HPDE6-E6E7 (cell line): Measurements from ENCODE around the gene SYT7.
A peak's percentile ranks its signal among the peaks of the same experiment; 100 is the strongest.

Experiments
- DNase-seq: peaks from one replicate; pipeline ENCODE4 v3.0.0; 2011; ENCODE audit warnings: missing footprints; ENCODE audit errors: extremely low spot score

The SYT7 gene

GRCh38 chr11:61580271-61580888, 496 bp downstream of the SYT7 start:
- DNase-seq, result no peak

- DNase-seq, result no peak
Measured at GRCh38 chr11:61579676-61580270, 1.1 kb downstream of the SYT7 start.

GRCh38 chr11:61578819-61579675, 1.8 kb downstream of the SYT7 start:
- DNase-seq, result no peak

GRCh38 chr11:61577383-61578118, 3.3 kb downstream of the SYT7 start:
- DNase-seq, result no peak

- DNase-seq, result no peak
Measured at GRCh38 chr11:61575886-61576861, 4.7 kb downstream of the SYT7 start.

GRCh38 chr11:61574611-61575010, 6.3 kb downstream of the SYT7 start:
- no peak for DNase-seq

GRCh38 chr11:61572913-61573312, 8.0 kb downstream of the SYT7 start:
- no peak for DNase-seq

- no peak for DNase-seq
Measured at GRCh38 chr11:61571869-61572268, 9.0 kb downstream of the SYT7 start.

GRCh38 chr11:61571337-61571736, 9.5 kb downstream of the SYT7 start:
- no peak for DNase-seq

GRCh38 chr11:61569701-61570100, 11.2 kb downstream of the SYT7 start:
- DNase-seq, result no peak

GRCh38 chr11:61569018-61569417, 11.9 kb downstream of the SYT7 start:
- DNase-seq, result no peak

- peak; percentile 91 for DNase-seq
Measured at GRCh38 chr11:61567286-61568061, 13.4 kb downstream of the SYT7 start.

- no peak for DNase-seq
Measured at GRCh38 chr11:61564936-61565696, 15.8 kb downstream of the SYT7 start.

- no peak for DNase-seq
Measured at GRCh38 chr11:61560751-61561150, 20.1 kb downstream of the SYT7 start.

GRCh38 chr11:61556621-61557020, 24.3 kb downstream of the SYT7 start:
- DNase-seq, result no peak

- no peak for DNase-seq
Measured at GRCh38 chr11:61555978-61556377, 24.9 kb downstream of the SYT7 start.

- DNase-seq, result no peak
Measured at GRCh38 chr11:61555051-61555969, 25.6 kb downstream of the SYT7 start.
